Central memory CD4-positive, alpha-beta T cell (primary cell): Measurements from ENCODE around the gene COL18A1.

Experiments
- DNase-seq: peaks from one replicate; pipeline ENCODE4 v3.0.0; 2022

Gene COL18A1

GRCh38 chr21:45470773-45471524, 66.0 kb downstream of the COL18A1 start:
- DNase-seq = peak; percentile 12

- no peak for DNase-seq
Measured at GRCh38 chr21:45471525-45472221, 66.7 kb downstream of the COL18A1 start.

- DNase-seq = no peak
Measured at GRCh38 chr21:45472445-45473365, 67.7 kb downstream of the COL18A1 start.

GRCh38 chr21:45473496-45474322, 68.7 kb downstream of the COL18A1 start:
- DNase-seq = no peak

GRCh38 chr21:45474323-45474950, 69.5 kb downstream of the COL18A1 start:
- DNase-seq = no peak

- no peak for DNase-seq
Measured at GRCh38 chr21:45475004-45475685, 70.2 kb downstream of the COL18A1 start.

- DNase-seq = no peak
Measured at GRCh38 chr21:45475797-45476570, 71.0 kb downstream of the COL18A1 start.

- no peak for DNase-seq
Measured at GRCh38 chr21:45476582-45476981, 71.6 kb downstream of the COL18A1 start.

- no peak for DNase-seq
Measured at GRCh38 chr21:45477176-45478114, 72.5 kb downstream of the COL18A1 start.

GRCh38 chr21:45478115-45478801, 73.3 kb downstream of the COL18A1 start:
- DNase-seq = peak; percentile 77

- DNase-seq = no peak
Measured at GRCh38 chr21:45478816-45479669, 74.1 kb downstream of the COL18A1 start.

GRCh38 chr21:45479691-45480675, 75.0 kb downstream of the COL18A1 start:
- DNase-seq = peak; percentile 7

- DNase-seq = no peak
Measured at GRCh38 chr21:45480701-45481500, 75.9 kb downstream of the COL18A1 start.

- no peak for DNase-seq
Measured at GRCh38 chr21:45481566-45481965, 76.6 kb downstream of the COL18A1 start.
